Keratinocyte (primary cell): Measurements from ENCODE around the gene PGRMC2.

Experiments used
- EZH2 ChIP-seq: IDR thresholded peaks from one replicate; pipeline ENCODE4 v1.6.1; 2012; ENCODE audit warnings: inconsistent platforms, mild to moderate bottlenecking, low read length, moderate library complexity
- TF ChIP-seq, protein P1 (sequence below), 3 experiments: IDR thresholded peaks in 1 of 3; conservative IDR thresholded peaks in 1 of 3; optimal IDR thresholded peaks in 1 of 3; 2 replicates in 2 of 3; 3 replicates in 1 of 3; pipeline versions ENCODE3 to v1.5.1; 2011; ENCODE audit warnings: low read length in 3 of 3, mild to moderate bottlenecking in 3 of 3, moderate library complexity in 2 of 3, control low read depth in 1 of 3, inconsistent platforms in 1 of 3; ENCODE audit not compliant: insufficient read depth in 2 of 3; ENCODE audit errors: extremely low read depth in 1 of 3

DNA sequence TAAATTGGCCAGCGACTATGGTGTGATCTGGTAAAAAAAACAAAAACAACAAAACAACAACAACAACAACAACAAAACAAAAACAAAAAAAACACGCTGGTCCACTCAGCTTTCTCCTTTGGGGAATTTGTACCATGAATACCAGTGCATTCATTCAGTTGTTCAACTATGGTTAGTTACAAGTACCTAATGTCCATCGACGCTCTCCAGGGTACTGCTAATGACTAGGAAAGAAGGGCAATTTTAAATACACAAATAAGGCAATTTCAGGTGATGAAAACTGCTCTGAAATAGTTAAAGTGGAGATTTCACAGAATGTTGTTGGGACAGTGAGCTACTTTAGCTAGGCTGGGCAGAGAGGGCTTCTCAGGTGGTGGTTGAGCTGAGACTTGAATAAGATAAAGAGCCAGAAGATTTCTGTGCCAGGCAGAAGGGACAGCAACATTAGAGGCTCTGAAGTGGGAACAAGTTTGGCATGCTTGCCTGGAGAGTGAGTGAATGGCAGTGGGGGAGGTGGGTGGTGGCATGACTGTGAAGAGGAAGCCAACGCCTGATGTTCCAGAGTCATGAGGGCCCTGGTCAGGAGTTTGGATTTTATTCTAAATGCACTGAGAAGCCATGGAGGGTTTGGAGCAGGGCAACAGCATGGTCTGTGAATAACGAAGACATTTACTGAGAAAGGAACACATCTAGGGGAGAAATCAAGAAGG, 45.9 kb upstream of the PGRMC2 start:
- no peak for TF ChIP-seq EZH2
- TF ChIP-seq, protein P1, sequence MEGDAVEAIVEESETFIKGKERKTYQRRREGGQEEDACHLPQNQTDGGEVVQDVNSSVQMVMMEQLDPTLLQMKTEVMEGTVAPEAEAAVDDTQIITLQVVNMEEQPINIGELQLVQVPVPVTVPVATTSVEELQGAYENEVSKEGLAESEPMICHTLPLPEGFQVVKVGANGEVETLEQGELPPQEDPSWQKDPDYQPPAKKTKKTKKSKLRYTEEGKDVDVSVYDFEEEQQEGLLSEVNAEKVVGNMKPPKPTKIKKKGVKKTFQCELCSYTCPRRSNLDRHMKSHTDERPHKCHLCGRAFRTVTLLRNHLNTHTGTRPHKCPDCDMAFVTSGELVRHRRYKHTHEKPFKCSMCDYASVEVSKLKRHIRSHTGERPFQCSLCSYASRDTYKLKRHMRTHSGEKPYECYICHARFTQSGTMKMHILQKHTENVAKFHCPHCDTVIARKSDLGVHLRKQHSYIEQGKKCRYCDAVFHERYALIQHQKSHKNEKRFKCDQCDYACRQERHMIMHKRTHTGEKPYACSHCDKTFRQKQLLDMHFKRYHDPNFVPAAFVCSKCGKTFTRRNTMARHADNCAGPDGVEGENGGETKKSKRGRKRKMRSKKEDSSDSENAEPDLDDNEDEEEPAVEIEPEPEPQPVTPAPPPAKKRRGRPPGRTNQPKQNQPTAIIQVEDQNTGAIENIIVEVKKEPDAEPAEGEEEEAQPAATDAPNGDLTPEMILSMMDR (optimal IDR thresholded peaks at IDR 0.05 in 1 of 3, IDR thresholded peaks at IDR 0.05 in 1 of 3, conservative IDR thresholded peaks at IDR 0.05 in 1 of 3; ENCODE audit: extremely low read depth in 1 of 3, insufficient read depth in 2 of 3, low read length in 3 of 3) = no peak
